Measurements from ENCODE around the gene TNFRSF6B. TPM values are rescaled to one million over a fixed set of nuclear protein-coding genes. Genes with fewer than 3 reads are reported as not detected.
A peak's percentile ranks its signal among the peaks of the same experiment; 100 is the strongest.

Gene TNFRSF6B
- total and polyA plus RNA-seq, 2 of the 4 experiments (the other 2 are of a cell fraction) = 1.3 to 11.0 TPM

DNA sequence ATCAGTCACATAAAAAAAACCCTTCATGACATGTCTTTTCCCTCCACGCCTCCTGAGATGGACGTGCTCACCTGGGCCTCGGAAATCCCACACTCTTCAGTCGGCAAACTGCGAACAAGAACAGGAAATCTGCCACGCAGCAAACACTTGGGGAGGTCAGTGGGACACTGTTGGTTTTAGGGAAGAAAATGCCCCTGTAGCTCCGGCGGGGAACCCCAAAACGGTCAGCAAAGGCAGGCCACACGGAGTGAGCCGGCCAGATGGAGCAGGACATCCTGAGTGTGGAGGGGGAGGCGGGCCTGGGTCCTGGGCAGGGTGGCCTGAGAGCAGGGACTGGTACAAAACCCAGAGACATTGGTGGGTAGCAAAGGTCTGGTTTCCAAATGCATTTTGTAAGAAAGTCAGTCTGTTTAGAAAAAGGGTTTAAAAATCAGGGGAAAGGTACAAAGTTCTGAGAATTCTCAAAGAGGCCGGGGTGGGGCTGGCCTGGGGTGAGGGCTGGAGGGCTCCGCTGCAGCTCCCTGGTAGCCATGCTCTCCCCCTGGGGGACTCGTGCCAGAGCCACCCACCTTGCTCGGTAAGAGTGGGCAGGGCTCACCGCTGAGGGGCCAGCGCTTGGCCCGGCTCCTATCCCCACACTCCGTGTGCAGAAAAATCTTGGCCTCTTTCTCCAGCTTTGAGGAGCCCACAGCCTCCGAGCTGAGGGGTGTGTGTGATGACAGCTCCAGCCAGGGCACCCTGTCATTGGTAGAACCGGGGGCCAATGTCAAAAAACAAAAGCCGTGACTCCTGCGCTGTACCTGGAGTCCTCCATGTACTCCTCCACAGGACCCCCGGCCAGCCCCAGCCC, 48.3 kb downstream of the TNFRSF6B start:
- intact Hi-C loops (cut with micrococcal nuclease) (no loop called here), in situ Hi-C loops (cut with MboI; ENCODE audit: low sequenced_read_pairs) (no loop called here), dilution Hi-C loops (cut with HindIII; ENCODE audit: low sequenced_read_pairs, unreplicated experiment) (no loop called here)
- CTCF ChIA-PET = no interaction called here
- no peak overlapping the region for H3K14ac ChIP-seq (replicated peaks; ENCODE audit: low read depth, low read length)
- H2BK15ac ChIP-seq (ENCODE audit: low read depth, low read length) = no peak overlapping the region
- 91% methylated on average over 6 of the region's 25 CpGs; no CpG with 5 or more reads in 1 of the 2 experiments for WGBS, 2 experiments (ENCODE audit: extremely low coverage in 2 of 2, insufficient read length in 1 of 2)
- no peaks in the 10 kb centered on the region for H3K9me1 ChIP-seq (ENCODE audit: insufficient read depth, low read length)
- no peak overlapping the region for H2BK5ac ChIP-seq (ENCODE audit: low read depth, low read length, poor library complexity, severe bottlenecking)
- H3K4me3 ChIP-seq (ENCODE audit: insufficient read depth, low read depth, low read length) = no peak overlapping the region
- no TSS peak for BruUV-seq (replicated peaks)
- no peak overlapping the region for H2AK9ac ChIP-seq (replicated peaks; ENCODE audit: low read depth, low read length, poor library complexity)
- ATAC-seq (ENCODE audit: low read depth) = no peak
- no peak overlapping the region for H4K5ac ChIP-seq (ENCODE audit: low read depth, low read length)
- H3K9ac ChIP-seq (ENCODE audit: low read depth, low read length) = no peak overlapping the region
- H4K8ac ChIP-seq (ENCODE audit: low read depth in 2 of 2, low read length in 2 of 2) = 0 out of 4 replicates have a peak overlapping the region, but pooled peaks of 1 of the 2 experiments have one; percentile 19
- no peak overlapping the region for H3K23ac ChIP-seq (ENCODE audit: low read depth, low read length)
- no peak overlapping the region for H3K56ac ChIP-seq (ENCODE audit: extremely low read depth, insufficient read depth, low read length)
- peaks cover 5% of the 10 kb centered on the region for H3K4me1 ChIP-seq (ENCODE audit: control insufficient read depth, insufficient read depth, low read length)
- no peak overlapping the region for H2AK5ac ChIP-seq (ENCODE audit: low read depth, low read length)
- H4K91ac ChIP-seq (ENCODE audit: insufficient read depth, low read depth, low read length) = no peak overlapping the region
- no peak overlapping the region for H3K27ac ChIP-seq (ENCODE audit: insufficient read depth, low read length)
- H4K20me1 ChIP-seq (ENCODE audit: insufficient read depth, low read length) = peaks cover 11% of the 10 kb centered on the region
- H3K4me2 ChIP-seq (ENCODE audit: low read depth, low read length) = no peak overlapping the region
- H3K9me3 ChIP-seq (ENCODE audit: control insufficient read depth, insufficient read depth, low read length) = no peaks in the 10 kb centered on the region
- no peaks in the 10 kb centered on the region for H3K27me3 ChIP-seq (ENCODE audit: control insufficient read depth, insufficient read depth, low read length)
- H3K18ac ChIP-seq (ENCODE audit: low read depth, low read length) = no peak overlapping the region
- H3K36me3 ChIP-seq (ENCODE audit: control insufficient read depth, insufficient read depth, low read length) = peaks cover 30% of the 10 kb centered on the region; the same call in 1 of the 2 replicates
- POLR2A ChIA-PET (ENCODE audit: unreplicated experiment) = interaction anchor here (0.7 kb wide), 1 partner anchor 86 kb away, joined by 3 read pairs; the partner anchor contains the start of gene RTEL1
- H2BK20ac ChIP-seq (ENCODE audit: low read depth, low read length) = no peak overlapping the region
- peaks cover 4 to 9% of the 10 kb centered on the region in 2 experiments; a peak in 2 of 4 replicates for H3K79me1 ChIP-seq (ENCODE audit: low read depth in 1 of 2, low read length in 2 of 2)
- TF ChIP-seq CEBPB (IDR thresholded peaks at IDR 0.05; ENCODE audit: low read depth, low read length) = no peak
- TF ChIP-seq CHD1 (IDR thresholded peaks at IDR 0.05; ENCODE audit: low read depth, low read length) = no peak
- no peak for TF ChIP-seq POLR2A (IDR thresholded peaks at IDR 0.05; ENCODE audit: low read depth, low read length)
- TF ChIP-seq CTCF (conservative IDR thresholded peaks at IDR 0.05; ENCODE audit: low read depth, low read length) = no peak
- no peak overlapping the region for H2BK120ac ChIP-seq (ENCODE audit: low read depth, low read length)
- no peak overlapping the region for H3K4ac ChIP-seq (ENCODE audit: low read depth, low read length)
- no peak for DNase-seq
- no peak overlapping the region for H2AFZ ChIP-seq (replicated peaks; ENCODE audit: low read length, poor library complexity)
